Measurements from ENCODE around the gene ITPRID1.
"Not testable (repeated sequence)": the region's sequence is repeated elsewhere in the genome, so short reads cannot be mapped to it uniquely, and the experiment has no call there.

Gene ITPRID1

DNA sequence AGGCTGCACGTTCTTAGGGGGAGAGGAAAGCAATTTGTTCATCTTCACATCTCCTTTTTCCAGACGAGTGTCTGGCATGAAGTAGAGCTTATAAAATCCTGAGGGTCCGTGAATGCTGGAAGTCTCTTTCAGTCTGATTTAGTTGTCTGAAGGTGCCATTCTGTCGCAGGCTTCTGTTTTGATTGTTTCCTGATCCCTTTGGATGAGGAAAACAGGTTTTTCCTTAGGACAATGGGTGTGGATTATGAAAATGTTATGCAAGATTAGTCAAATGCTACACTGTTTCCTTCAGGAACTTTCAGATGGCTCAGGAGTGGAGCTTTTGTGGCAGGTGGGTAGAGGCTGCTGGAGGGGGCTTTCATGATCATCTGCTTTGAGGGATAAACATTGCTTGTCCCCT lies at the start of gene ITPRID1:
TSS of gene ITPRID1 (plus strand) at position 301 of the 400 bp plus-strand sequence. CDS start 38,935 bp downstream, outside the sequence.
- DNase-seq (ENCODE audit: low read depth, low spot score), result no peak

DNA sequence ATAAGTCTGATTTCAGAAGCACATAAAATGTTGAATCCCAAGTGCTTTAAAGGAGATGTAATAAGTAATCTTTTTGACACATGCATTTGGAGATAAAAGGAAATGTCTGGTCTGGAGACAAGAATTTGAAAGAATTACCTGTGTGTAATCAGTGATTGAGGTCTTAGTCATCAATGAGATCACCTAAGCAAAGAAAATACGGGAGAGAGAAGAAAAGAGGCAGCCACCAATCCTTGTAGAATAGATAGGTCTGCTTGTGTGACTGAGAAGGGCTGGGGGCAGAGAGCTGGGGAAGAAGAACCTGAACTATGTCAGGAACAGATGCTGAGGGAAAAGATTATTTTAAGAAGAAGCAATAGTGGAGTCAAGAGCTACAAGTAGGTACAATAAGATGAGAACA lies 49.3 kb upstream of the ITPRID1 start:
- DNase-seq (ENCODE audit: low read depth, low spot score), result no peak

DNA sequence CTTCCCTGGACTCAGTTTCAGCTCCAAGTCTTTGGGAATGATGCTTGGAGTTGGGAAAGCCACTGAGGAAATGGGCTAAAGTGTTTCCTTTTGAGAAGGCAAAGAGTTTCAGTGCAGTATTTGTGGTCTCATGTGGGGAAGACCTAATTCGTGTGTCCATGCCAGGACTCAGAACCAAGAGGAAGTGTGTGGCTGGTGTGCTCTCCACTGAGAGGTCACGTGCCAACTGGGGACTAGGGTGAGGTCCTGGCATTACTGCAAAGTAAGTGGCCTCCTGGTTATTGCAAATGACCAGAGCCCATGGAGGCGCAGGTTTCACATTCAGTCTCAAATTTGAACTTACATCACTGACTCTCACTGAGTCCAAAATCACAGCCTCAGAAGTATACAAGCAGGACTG lies 48.6 kb upstream of the ITPRID1 start:
- no peak for DNase-seq (ENCODE audit: low read depth, low spot score)

DNA sequence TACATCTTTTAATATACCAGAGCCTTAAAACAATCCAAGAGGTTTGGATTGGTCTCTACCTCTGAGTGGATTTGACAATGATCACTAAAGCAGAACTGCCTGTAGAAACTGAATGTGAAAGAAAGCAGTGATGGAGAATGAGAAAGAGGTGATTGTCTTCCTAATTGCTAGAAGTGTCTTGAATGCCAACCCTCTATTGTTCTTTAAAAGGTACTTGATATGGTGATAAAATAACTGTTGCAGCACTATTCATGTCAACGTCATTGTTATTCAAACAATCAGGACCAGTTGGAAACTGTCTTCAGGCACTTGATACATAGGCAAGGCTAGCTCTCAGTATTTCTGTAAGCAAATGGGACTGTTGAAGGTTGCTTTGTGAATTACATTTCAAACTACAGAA lies 47.9 kb upstream of the ITPRID1 start:
- DNase-seq (ENCODE audit: low read depth, low spot score), result no peak

DNA sequence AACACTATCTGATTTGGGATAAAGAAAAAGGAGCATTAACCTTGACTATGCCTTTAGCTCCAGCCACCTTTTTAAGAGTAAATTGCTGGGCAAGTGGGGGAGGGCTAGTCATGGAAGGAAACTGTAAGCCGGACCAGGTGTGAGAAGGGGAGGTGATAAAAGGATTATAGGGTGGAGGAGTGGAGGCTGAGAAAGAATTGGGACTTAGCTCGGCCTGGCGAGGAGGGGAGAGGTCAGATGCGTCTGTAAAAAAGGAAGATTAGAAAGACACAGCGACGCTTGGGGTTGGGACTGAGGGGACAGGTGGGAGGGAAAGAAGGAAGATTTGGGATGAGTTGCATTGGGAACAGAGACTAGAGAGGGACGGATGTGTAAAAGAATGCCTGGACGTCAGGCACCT lies 43.0 kb upstream of the ITPRID1 start:
- DNase-seq (ENCODE audit: low read depth, low spot score), result not testable (repeated sequence)

DNA sequence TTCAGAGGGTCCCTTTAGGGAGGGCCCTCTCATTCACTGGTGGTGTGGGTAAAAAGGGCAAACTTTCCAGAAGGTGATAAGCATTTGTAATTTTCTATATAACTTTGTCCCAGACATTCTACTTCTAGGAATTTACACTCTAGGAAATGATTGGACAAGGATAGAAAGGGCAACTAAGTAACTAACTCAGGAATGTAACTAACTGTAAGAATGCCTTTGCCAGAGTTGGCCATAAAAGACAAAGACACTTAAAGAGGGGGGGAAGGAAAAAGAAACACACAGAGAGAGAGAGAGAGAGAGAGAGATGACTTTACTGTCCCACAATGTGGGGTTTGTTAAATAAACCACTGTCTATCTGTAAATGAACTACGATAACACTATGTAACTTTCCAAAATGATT lies 38.5 kb upstream of the ITPRID1 start:
- DNase-seq (ENCODE audit: low read depth, low spot score), result no peak

DNA sequence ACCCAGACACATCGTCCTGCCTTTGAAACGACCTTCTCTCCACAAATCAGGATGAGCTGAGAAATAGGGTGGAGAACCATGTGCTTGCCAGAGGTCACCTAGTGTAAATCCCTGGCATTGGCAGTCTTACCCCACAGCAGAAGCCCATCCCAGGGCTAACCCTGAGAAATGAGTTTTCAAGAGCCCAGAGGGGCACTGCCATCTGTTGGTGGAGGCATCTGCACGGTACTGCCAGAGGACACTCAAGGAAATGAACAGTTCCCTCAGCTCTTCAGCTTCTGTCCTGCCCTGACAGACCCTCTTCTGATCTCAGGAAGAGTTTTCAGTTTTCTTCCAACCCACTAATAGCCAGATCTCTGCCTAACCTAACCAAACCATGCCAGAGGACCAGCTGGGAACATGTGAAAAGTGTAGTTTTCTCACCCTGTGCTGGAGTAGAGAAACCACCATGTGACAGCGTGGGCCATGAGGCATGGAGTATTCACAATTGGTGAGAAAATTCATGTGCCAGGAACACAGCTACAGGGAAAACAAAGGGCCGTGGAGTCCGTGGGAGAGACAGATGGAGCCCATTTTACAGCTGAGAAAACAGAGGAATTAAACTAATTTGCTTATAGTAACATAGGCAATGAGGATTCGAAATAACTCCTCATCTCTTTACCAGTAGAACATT lies 37.7 kb upstream of the ITPRID1 start:
- no peak for DNase-seq (ENCODE audit: low read depth, low spot score)

DNA sequence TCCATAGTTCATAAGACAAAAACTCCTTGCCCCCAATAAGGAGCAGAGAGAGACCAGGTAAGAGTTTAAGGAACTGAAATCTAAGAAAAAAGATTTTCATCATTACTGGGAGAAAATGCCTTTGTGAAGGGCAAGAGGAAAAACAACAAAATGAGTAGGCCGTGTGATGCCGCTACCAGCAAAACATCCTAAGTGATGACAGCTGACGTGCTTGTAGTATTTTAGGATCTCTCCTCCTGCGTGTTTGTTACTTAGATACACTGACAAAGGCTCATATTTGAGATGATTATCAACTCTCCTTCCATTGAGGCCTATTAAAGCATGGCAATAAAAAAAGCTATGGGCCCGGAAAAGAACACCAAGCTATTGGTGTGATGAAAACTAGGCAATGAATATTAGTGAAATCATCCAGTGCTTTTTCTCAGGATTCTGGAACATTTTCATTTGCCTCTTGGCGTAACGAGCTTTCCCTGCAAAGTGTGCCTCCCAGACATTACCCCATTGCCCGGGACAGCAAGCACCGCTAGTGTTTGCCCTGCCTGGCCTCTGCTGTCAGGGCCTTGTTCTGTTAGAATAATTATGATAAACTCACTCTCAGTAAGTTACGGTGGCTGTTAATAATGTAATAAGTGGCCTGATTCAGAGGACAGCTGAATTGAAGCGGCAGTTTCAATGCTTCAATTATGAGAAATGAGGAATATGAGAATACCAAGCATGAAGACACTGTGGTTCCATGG lies 36.8 kb upstream of the ITPRID1 start:
- no peak for DNase-seq (ENCODE audit: low read depth, low spot score)

DNA sequence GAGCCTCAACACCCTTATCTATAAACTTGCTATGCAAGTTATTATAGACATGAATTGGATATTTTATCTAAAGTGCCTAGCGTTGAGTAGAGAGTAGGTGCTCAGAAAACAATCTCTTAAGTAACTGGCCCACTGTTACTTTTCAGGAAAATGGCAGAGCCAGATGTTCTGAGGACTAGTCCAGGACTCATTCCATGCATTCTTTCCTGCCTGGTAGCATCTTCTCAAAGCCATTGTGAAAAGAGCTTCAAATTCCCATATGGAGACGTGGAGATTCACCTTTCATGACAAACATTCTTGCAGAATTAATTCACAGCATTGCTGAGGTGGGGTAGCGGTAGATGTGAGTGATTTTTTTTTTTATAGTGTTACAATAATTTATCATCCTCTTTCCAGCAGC lies 35.9 kb upstream of the ITPRID1 start:
- no peak for DNase-seq (ENCODE audit: low read depth, low spot score)

DNA sequence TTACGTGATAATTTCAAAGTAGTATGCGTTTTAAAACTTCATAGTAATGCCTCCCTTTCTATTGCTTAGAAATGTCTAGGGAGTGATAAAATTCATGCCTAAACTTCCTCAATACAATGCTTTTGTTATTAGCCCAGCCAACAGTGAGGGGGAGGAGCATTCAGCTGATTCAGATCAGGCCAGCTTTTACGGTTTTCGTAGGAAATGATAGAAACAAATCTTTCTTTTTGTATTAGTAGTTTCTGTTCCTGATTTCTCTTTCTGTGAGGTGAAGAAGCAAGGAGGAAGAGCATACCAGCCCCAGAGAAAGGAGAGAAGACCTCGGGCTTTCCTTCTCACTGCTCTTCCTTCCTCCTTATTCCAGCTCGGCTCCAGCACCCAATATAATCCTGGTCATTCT lies 35.2 kb upstream of the ITPRID1 start:
- DNase-seq (ENCODE audit: low read depth, low spot score), result no peak

DNA sequence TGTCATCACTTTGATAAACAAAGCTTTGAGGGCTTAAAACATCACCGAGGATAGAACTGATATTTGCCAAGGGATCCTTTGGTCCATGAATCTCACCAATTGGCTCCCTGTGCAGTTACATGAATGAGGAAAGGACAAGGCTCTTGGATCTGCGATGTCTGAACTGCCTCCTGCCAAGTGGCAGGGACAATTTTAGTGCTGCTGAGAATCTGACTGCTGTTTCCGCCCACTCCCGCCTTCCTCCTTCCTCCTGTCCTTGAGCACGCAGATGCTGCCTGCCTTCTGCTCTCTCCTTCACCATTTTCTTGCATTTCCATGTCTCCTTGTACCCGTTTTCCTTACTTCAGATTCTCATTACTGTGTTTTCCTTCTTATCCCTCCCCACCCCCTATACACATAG lies 26.8 kb upstream of the ITPRID1 start:
- DNase-seq (ENCODE audit: low read depth, low spot score), result no peak

DNA sequence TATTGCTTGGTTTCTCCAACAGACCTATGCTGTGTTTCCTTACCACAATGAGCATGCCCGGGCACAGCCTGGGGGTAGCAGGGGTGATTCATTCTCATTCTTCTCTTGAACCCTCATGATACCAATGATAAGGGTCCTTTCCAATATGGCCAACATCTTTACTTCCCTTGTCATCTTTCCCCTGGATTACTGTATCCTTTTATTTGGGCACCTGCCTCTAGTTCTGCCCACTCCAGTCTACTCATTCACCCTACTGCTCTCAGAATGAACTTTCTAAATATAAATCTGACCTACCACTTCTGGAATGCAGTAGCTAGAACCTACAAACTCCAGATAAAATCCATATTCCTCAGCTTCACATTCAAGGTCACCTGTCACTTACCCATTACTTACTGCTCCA lies 26.4 kb upstream of the ITPRID1 start:
- DNase-seq (ENCODE audit: low read depth, low spot score), result no peak

DNA sequence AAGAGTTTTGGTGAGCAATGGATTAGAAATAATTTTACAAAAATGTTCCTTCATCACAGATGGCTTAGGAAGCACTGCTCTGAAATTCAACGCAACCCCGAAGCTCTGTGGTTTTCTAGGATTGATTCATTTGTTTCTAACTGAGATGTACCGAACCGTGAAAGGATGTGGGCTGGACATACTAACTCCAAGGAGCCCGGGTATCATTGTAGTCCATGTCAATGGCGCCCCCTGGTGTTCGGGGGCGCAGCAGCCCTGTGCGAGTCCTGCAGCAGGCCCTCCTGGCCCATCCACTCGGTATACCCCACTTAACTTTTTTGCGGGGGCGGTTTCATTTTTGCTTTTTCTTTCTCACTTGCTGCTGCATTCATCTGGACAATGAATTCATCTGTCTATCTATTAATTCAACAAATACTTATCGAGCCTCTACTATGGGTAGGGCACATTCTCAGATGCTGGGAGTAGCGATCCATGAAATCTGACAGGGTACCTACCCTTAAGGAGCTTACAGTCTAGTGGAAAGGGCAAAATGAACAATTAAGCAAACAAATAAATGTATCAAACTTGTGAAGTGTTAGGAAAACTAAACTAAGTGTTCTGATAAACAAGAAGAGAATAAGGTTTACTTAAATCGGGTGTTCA lies 25.2 kb upstream of the ITPRID1 start:
- DNase-seq (ENCODE audit: low read depth, low spot score), result no peak

DNA sequence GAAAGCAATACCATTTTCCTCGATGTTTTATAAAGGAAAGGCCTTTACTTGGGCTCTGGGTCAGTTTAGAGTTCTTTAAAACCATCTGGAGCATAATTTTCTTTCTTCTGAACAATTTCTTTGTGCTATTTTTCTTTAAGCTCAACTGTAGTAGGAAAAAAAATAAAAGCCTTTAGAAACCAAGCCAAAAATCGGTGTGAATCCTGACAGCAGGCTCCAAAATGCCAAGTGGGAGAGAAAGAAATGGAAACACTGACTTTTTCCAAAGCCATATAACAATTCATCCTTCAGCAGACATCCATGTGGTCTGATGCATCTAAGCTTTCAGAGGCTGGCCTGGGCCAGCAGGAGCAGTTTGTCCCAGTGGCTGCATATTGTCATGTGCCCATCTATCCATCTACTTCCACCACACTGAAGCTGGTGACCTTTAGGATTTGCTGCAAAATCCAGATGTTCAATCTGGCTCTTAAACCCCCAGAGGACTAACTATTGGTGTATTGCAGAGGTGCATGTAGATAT lies 23.0 kb upstream of the ITPRID1 start:
- no peak for DNase-seq (ENCODE audit: low read depth, low spot score)

DNA sequence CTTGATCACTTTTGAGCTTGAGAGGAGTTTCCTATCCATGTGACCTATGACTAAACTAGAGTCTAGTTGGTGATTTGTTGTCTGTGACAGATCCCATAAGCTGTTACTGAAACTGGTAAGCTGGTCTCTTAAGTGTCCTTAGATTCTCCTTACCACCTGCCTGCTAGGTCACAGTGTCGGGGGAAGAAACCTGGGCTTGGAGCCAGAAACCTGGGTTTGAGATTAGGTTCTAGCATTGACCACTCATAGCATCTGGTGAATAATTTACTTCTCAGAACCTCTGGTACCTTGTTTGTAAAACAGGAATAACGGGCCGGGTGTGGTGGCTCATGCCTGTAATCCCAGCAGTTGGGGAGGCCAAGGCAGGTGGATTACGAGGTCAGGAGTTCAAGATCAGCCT lies 21.8 kb upstream of the ITPRID1 start:
- no peak for DNase-seq (ENCODE audit: low read depth, low spot score)

DNA sequence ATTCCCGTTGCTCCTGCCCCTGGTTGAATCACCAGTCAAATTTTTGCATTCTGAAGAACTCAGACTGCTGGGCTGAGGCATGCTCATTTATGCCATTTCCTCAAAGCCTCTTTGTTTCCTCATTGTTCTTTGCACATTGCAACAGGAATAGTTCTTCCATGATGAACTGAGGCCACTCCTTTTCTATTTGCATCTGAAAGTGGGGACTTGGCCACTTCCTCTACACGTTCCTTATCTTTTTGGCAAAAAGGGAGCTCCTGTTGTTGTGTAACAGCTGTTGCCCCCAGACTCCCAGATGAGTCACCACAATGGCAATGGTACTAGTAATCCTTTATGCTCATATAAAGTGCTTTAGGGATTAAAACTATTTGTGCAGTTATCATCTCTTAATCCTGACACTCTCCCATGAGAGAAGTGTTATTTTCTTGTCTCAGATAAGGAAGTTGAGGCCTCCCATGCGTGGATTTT lies 20.1 kb upstream of the ITPRID1 start:
- no peak for DNase-seq (ENCODE audit: low read depth, low spot score)

DNA sequence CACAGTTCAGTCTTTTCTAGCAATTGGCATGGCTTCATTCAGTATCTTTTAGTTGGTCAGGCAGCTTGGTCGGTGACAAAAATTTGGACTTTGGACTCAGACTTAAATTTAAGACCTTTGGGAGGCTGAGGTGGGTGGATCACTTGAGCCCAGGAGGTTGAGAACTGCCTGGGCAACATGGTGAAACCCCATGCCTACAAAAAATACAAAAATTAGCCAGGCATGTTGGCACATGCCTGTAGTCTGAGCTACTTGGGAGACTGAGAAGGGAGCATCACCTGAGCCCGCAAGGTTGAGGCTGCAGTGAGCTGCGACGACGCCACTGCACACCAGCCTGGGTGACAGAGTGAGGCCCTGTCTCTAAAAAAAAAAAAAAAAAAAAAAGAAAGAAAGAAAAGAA lies 19.5 kb upstream of the ITPRID1 start:
- DNase-seq (ENCODE audit: low read depth, low spot score), result no peak

DNA sequence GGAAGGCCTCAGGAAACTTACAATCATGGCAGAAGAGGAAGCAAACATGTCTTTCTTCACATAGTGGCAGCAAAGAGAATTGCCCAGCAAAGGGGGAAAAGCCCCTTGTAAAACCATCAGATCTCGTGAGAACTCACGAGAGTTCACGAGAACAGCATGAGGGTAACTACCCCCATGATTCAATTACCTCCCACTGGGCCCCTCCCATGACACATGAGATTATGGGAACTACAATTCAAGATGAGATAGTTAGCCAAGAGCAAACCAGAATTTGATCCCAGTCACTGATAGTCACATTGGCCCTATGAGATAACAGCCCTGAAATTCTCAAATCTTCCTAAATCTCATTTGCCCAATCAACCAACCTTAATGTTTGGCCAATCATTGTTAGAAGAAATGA lies 18.2 kb upstream of the ITPRID1 start:
- DNase-seq (ENCODE audit: low read depth, low spot score), result no peak

DNA sequence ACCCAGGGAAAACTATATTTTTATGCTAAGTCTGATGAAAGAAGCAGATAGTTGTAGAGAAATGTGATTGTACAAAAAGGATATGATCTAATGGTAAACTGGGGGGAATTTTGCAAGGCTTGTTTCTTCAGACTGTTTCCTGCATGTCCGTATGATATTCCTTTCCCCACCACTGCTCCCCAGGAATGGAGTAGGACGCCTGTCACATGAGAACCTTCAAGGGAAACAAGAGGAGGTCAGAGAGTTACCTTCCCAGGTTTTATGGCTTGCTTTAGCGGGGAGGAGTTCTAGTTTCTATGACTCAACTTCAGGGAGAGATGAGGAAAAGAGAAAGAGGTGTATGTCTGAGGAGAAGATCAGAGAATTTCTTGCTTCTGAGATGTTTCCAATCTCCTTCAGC lies 16.4 kb upstream of the ITPRID1 start:
- DNase-seq (ENCODE audit: low read depth, low spot score), result no peak

DNA sequence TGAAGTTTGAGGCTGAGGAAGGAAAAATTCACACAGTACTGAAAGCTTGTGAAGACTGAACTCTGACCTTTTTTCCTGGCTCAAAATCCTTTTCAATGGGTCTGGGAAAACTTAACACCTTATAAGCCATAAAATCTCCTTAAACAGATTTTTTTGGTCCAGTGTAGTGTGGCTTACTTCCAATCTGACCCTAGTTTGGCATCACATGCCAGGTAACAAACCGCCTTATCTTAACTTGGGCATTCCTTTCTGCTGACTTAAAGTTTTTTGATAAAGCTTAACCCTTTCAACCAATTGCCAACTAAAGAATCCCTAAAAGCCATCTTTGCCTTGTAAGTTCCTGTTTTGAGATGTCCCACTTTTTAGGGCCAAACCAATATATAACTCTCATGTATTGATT lies 13.2 kb upstream of the ITPRID1 start:
- no peak for DNase-seq (ENCODE audit: low read depth, low spot score)

DNA sequence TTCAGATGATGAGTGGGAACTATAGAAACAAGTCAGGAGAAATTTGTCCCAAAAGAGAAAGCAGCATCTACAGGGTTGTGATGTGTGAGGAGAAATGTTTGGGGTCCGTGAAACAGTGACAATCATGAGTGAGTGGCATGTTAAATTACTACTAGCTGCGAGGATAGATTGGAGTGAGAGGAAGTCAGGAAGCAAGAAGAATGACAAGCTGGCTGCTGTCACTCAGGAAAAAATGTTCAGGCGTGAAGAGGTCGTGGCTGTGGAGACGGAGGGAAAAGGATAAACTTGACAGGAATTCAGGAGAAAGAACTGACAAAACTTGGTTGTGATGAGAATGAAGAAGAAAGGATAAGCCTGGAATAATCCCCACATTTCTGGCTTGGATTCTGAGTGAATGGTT lies 5.1 kb upstream of the ITPRID1 start:
- no peak for DNase-seq (ENCODE audit: low read depth, low spot score)

DNA sequence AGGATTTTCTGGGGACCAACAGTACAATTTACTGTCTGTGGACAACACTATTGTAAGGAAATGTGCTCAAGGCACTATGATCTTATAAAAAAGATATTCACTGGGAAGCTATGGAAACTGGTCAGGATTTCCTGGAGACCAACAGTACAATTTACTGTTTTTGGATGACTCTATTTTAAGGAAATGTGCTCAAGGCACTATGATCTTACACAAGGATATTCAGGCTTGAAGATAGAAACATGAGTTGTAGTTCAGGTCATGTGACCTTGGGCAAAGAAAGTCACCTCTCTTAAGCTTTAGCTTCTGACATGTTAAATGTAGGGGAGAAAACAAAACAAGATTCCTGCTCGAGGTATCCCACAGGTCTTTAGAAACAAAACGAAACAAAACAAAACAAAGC lies 1.7 kb upstream of the ITPRID1 start:
- DNase-seq (ENCODE audit: low read depth, low spot score), result no peak
